GM21825 (cell line): ENCODE measurements around the gene EIF1.
"Not testable (repeated sequence)": the region's sequence is repeated elsewhere in the genome, so short reads cannot be mapped to it uniquely, and the experiment has no call there.

Experiments used
- ATAC-seq: cut with Tn5 transposase; IDR thresholded peaks from one replicate; pipeline ENCODE4 v1.9.1; 2021; ENCODE audit warnings: mild to moderate bottlenecking, moderate library complexity; ENCODE audit not compliant: unreplicated experiment

EIF1 gene

DNA sequence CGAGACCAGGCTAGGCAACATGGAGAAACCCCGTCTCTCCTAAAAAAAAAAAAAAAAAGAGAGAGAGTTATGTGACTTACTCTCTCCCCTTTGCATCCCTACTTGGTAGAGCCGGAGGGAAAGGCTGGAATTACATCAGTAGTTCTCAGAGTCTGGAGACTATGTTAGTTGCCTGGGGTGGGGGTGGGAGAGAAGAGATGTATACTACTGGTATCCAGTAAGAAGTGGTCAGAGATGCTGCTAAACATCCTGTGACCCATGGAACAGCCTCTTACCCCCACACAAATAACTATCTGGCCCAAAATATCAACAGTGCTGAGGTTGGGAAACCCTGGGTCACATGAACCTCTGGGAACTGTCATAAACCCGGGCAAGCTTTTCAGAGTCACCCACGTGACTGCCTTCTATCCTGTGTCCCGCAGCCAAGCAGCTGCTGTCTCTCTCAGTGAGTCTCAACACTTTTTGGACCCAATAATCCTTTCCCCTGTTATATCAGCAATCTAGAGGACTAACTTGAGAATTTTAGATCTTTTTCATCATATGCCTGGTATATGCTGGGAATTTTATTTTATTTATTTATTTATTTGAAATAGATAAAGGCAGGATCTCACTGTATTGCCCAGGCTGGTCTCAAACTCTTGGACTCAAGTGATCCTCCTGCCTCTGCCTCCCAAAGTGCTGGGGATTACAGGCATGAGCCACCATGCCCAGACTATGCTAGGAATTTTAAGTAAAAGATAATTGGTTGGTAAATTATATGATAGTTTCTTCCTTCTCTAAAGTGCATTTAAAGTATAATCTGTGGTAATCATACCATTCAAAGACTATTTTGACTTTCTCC lies 8.7 kb downstream of the EIF1 start:
- no peak for ATAC-seq

DNA sequence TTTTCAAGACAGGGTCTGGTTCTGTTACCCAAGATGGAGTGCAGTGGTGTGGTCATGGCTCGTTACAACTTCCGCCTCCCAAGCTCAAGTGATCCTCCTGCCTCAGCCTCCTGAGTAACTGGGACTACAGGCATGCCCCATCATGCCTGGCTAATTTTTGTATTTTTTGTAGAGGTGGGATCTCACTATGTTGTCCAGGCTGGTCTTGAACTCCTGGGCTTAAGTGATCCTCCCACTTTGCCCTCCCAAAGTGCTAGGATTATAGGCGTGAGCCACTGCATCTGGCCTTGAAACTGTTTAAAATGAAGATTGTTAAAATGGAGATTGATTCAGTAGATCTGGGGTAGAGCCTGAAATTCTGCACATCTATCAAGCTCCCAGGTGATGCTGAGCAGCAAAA lies 12.2 kb downstream of the EIF1 start:
- not testable (repeated sequence) for ATAC-seq

DNA sequence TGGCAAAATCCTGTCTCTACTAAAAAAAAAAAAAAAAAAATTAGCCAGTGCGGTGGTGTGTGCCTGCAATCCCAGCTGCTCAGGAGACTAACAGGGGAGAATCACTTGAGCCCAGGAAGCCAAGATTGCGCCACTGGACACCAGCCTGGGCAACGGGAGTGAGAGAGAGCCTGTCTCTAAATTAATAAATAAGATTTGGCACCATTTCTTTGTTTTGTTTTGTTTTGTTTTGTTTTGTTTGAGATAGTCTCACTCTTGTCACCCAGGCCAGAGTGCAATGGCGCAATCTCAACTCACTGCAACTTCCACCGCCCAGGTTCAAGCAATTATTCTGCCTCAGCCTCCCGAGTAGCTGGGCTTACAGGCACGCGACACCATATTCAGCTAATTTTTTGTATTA lies 14.0 kb downstream of the EIF1 start:
- no peak for ATAC-seq

DNA sequence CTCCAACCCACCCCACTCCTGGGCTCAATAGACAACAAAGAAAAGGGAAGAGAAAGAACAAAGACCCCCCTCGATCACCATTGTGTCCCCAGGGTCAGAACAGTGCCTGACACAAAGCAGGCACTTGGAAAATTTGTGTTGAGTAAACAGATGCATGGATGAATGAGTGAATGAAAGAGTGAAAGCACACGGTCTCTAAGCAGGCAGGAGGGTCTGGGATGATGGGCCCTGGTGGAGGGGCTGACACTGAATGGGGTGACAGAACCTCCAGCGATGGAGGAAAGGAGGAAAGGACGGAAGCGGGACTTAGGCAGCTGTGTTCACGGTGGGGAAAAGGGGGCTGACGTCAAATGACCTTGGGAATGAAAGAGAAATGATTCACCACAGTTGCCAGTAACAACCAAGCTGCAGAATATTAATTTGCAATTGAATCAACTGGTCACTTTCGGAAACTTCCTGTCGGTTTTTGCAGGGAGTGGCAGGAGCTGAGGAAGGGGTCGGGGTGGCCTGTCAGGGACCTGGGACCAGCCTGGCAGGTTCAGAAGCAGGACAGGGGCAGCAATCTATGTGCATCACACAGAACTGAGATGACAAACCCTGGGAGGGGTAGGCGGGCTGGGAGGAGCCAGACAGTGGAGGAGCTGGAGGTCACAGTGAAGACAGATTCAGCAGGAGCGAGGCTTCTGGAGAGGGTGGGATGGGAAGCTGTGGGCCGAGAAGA lies 16.7 kb downstream of the EIF1 start:
- ATAC-seq, result no peak

DNA sequence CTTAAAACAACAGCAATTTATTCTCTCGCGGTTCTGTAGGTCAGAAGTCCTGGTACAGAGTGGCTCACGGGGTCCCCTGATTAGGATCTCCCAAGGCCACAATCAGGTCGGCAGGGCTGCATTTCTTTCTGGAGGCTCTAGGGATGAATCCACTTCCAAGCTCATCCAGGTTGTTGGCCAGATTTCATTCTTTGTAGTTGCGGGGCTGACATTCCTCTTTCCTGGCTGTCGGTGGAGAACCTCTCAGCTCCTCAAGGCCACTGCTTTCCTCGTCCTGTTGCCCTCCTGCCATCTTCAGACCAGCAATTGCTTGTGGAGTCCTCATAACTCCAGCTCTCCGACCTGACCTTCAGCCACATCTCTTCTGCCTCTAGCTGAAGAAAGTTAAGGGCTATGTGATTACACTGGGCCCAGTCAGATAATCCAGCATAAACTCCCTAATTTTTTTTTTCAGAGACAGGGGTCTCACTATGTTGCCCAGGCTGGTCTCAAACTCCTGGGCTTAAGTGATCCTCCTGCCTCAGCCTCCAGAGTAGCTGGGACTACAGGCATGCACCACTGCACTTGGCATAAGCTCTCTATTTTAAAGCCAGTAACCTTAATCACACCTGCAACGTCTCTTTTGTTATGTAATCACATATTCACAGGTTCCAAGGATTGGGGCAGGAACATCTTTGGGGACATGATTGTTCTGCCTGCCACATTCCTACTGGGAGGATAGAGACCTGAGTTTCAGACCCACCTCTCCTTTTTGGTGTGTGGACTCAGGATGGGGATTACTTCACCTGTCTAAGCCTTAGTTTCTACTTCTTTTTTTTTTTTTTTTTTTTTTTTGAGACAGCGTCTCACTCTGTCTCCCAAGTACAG lies 19.4 kb downstream of the EIF1 start:
- no peak for ATAC-seq

DNA sequence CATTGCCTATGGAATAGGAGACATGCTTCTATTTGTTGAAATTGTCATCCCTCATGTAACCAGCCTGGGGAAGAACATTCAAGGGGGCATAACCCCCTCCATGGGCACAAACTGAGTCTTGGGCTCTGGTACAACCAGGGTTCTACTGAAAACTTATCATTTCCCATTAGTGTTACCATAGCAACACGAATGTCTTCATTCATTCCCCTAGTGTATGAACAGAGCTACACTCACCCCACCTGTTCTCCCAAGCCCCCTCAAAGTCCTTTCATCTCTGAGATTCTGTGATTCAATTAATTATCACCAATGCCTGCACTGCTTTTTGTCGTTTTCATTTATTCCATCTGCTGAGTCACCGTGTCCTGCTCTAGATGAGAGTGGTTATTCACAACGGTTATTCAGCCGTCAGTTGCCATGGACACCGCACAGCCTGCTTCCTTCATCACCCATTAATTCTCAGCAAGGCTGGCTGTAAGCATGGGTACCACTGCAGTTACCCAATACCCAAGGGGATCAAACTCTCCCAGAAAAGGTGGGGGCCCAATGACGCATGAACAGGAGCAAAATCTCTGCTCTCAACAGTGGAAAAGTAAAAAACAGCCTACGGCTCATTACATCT lies 21.9 kb downstream of the EIF1 start:
- no peak for ATAC-seq

DNA sequence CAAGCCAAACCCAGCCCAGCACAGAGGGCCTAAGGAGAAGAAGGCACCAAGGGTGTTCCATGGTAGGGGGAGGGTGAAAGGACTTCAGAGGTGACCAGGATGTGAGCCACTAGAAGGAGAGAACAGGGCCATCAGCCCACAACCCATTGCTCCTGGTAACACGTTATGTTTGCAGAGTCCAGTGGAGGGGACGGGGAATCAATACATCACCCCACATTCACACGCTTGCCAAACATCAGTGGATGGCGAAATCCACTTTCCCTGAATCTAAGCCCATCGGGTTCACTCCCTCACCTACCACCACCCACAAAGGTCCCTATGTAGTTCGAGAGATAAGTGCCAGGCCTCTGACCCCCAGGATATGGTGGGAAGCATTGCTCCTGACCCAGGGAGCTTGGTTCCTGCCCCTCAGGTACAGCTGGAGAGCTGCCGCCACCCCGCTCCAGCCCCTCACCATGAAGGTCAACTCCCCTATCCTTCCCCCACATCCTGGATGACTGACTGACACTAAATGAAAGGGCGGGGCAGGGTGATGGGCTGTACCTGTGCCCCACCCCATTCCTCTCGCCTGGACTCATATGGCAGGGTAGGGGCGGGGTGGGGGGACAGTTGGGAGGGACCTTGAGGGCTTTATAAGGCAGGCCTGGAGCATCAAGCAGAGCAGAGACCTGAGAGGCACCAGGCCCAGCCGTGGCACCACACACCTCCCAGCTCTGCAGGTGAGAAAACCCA lies 23.1 kb downstream of the EIF1 start, which contains the start of gene GAST:
Gene GAST, plus strand, starts transcription at position 663 of the 732 bp plus-strand sequence. CDS start 3,106 bp downstream, outside the sequence.
- ATAC-seq, result no peak

DNA sequence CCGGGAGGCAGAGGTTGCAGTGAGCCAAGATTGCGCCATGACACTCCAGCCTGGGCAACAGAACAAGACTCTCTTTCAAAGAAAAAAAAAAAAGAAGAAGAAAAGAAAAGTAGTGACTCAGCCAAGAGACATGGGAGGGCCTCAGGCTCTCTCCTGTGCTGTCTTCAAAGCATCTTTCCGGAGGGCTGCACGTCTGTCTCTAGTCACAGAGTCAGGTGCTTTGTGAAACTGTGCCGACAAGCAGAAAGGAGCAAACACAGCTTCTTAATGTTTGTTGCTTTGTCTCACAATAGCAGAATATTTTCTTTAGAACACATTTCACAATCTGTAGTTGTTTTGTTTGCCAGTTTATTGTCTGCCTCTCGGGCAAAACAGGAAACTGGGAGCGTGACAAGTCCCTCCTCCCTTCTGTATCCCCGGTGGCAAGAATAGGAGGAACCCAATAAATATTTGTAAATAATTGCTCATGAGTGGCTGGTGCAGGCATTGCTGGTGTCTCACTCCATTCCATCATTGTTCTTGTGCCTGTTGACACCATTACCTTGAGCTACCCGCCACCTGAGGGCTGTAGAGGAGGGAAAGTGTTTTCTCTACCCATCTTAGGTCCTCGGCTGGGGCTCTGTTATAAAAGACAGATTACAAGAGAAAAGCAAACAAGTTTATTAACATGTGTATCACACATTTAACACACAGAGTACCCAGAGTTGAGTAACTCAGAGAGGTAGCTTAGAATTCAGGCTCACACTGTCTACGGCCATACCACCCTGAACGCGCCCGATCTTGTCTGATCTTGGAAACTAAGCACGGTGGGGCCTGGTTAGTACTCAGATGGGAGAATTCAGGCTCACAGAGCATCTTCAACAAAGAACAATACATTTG lies 29.0 kb downstream of the EIF1 start:
- ATAC-seq, result no peak

DNA sequence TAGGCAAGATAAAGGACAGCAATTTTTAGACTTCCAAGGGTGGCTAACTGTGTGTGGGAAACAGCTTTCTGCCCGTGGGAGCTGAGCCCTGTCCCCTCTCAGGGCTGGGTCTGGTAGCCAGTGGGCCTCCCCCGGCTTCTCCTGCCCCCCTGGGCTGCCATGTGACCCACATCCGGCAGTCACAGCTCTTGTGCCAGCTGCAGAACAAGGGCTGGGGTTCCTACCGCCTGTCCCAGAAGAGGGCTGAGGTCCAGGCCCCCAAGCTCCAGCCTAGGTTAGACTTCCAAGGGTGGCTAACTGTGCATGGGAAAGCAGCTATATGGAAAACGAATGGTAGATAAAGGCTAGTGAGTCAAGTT lies 29.6 kb downstream of the EIF1 start:
- no peak for ATAC-seq

DNA sequence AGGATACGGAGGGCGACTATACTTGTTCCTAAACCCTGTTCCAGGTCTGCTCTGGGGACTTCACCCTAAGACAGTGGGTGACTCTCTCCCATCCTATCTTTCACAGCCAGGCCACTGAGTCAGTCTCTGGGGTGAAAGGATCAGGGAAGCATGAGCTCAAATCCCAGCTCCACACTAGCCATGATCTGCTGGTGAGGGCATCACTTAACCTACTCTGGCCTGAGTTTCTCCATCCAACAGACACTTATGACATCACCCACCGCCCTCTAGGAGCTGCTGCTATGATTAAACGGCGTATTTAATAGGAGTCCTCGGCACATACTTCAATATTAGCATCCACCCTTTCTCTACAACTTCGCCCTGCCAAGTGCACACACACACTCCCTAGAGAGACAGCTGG lies 33.5 kb downstream of the EIF1 start:
- no peak for ATAC-seq

DNA sequence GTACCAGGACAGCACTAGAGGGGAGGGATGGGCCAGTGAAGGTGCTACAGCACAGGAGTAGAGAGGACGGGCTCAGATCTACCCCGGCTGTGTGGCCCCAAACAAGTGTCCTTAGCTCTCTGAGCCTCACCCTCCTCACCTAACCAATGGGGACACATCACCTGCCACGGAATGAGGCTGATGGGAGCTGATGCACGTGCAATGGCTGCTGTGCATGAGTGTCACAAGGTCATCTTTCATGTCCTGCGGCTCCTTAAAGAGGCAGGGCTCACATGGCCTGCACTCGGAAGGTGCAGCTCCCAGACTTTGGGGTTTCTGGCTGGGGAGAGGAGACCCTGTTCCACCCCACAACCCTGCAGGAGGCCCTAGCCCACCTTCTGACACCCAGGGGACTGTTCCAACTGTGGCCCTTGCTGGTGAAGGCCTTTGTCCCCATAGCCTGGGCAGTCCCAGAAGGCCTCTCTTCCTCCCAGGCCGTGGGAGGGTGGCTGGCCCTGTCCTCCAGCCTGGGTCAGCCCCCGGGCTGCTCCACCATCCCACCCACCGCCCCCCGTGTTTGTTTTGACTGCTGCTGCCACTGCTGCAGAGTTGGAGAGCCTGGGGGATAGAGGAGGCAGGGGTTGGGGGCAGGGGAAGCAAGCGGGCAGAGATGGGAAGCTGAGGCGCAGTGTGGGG lies 35.3 kb downstream of the EIF1 start:
- ATAC-seq, result no peak

DNA sequence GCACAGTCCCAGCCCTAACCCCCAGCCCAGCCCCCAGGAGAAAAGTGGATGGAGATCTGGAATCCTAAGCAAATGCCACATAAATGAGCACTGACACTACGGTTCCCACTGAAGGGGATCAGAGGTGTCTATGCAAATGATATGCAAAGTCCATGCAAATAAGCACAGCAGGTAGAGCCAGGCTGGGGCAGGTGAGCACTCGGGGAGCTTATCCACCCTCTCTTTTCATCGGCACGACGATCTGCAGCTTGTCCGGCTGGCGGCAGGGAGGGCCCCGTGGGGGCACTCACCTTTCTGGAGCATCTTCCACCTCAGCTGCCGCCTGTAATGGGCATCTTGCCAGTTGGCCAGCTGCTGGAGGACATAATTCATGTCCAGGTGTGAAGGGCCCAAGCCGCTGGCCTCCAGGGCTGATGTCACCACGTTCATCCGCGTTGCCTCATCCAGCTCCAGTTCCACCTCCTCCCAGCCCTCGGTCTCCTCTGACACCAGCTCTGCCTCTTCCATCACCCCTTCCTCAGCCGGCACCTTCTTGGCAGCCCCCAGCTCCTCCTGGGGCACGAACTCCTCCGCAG lies 35.9 kb downstream of the EIF1 start:
- ATAC-seq, result no peak

DNA sequence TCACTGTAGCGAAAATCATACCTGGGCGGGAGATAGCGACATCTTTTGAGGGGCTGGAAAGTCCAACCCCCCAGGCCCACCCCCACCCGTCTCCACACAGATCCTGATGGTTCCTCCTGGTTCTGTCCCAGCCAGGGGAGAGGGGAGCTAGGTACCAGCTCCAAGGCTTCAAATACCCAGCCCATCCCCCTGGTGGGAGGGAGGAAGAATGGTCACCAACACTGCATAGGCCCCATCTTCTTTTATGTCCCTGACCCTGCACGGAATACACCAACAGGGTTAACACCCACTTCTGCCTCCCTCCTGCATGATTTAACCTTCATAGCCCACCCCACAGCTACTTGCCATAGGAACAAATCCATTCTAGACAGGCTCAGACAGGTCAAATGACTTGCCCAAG lies 36.4 kb downstream of the EIF1 start:
- ATAC-seq, result no peak

DNA sequence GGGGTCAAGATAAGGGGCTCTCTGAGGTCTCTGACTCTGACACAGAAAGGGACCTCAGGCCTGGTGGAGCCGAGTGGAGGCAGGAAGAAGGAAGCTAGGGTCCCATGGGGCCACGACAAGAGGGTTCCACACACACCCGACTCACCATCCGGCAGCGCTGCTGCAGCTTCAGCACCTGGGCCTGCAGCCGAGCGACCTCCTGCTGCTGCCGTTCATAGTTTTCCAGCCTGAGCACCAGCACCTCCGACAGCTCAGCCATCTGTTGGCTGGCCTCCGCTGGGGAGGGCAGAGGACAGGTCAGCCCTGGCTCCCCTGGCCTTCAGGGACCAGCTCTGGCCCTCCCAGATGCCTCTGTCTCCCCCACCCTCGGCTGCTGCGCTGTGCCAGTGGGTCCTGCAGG lies 39.4 kb downstream of the EIF1 start:
- no peak for ATAC-seq

DNA sequence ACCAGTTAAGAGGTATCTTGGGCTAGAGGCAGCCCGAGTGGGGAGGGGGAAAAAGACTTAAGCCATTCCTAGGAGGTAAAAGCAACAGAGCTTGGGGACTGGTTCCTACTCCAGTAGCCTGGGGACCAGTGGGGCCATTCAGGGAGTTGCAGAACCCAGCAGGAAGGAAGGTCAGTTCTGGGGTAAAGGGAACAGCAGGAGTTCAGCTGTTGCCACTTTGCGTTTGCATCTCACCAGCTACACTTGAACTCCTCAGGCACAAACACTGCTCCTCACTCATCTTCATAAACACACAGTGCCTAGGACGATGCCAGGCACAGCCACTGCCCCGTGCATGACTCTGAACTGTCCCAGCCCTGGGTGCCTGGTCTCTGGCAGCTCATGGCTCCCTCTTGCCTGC lies 41.8 kb downstream of the EIF1 start:
- no peak for ATAC-seq

DNA sequence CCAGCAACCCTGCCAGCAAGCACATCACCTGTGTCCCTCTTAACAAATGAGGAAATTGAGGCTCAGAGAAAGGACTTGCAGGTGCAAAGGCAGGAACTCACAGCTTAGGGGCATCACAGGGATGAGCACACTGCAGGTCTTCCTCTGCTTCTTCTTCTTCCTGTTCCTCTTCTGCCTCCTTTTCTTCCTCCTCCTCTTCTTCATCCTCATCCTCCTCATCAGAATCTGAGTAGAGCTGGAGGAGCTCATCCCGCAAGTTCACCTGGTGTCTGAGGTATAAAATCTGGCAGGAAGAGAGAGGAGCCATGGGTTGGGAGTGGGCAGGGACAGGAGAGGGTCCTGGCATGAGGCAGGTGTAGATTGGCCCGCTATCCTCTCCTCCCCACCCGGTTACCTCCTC lies 43.2 kb downstream of the EIF1 start:
- ATAC-seq, result no peak

DNA sequence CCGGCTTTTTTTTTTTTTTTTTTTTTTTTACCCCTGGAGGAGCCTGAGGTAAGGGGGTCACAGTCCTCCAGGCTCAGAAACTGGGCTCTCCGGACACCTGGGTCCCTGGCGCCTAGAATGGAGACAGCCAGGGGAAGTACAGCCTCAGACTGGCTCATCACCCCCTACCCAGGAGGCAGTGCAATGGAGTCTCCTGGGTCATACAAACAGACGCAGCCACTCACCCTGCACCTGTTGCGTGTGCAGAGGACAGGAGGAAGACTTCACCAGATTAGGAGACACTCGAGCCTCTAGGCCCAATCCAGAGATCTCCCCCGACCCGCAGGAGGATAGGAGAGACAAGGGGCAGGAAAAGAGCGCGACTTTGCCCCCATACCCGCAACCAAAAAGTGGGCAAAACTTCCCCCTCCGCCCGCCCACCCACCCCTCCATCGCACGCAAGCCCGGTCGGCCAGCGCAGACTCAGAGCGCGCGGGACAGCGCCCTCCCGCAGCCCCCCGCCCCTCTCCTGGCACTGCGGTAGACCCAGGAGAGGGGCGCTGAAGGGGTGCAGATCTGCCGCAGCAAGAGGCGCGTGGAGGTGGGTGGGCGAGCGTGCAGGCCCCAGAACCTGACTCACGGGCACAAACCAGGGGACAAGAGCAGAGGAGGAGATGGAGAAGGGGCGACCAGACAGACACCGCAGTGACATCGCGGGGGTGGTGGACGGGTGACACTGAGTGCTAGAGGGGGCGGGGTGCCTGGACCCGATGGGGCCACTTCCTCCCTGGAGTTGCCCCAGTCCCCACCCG lies 44.9 kb downstream of the EIF1 start:
- ATAC-seq, result no peak
